HG02943 (cell line): ENCODE results near the gene ZNF423.

ENCODE experiments used
- ATAC-seq: cut with Tn5 transposase; IDR thresholded peaks from one replicate; pipeline ENCODE4 v1.9.1; 2021; ENCODE audit warnings: mild to moderate bottlenecking, low read depth, moderate library complexity; ENCODE audit not compliant: unreplicated experiment

ZNF423 gene

GRCh38 chr16:49528060-49528865 is 327.6 kb downstream of the ZNF423 start:
- no peak for ATAC-seq

DNA sequence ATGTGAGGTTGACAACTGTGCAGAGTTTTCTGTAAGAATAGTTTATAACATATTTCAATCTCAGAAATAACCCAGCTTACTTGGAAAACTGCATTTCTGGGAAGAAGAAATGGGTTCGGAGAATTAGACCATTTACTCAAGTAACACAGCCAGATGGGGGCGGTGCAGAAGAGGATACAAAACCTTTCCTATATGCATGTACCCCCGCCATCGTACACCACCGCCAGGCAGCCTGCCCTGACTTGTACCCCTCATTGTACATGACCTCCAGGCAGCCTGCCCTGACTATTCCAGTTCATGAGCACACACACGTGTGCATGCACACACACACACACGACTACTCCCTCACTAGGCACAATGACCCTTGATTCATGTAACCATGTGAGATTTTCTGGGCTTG is 328.3 kb downstream of the ZNF423 start:
- ATAC-seq = no peak

GRCh38 chr16:49526860-49527365 is 329.0 kb downstream of the ZNF423 start:
- no peak for ATAC-seq

GRCh38 chr16:49524947-49525315 is 331.0 kb downstream of the ZNF423 start:
- ATAC-seq = no peak

- no peak for ATAC-seq
Observed at GRCh38 chr16:49524216-49524946, 331.5 kb downstream of the ZNF423 start.

DNA sequence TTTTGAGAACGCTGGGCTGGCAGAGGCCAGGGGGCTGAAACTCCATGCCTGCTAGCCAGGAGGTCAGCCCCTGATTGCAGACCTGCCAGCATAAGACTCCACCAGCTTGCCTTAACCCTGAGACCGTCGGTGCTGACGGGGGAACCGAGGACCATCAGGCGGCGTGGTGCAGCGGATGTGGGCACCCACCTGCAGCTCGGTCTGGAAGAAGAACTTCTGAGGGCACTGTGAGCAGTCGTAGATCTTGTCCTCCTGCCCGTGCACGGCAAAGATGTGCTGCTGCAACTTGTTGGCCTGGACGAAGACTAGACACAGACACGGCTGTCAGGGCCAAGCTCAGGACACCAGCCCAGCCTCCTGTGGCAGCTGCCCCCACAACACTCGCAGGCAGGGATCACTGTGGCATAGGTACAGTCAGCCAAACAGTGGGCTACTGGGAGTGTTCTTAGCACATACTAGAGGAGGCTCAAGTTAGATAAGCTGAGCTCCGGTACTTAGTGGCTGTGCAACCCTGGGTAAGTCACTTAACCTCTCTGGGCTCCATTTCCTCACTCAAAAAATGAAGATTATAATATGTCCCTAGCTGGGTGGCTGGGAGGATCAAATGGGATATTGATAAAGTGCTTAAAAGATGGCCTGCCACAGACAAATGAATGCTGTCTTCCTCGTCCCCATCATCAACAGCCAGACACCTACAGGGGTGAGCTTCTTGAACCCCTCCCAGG is 332.3 kb downstream of the ZNF423 start:
- ATAC-seq = no peak

DNA sequence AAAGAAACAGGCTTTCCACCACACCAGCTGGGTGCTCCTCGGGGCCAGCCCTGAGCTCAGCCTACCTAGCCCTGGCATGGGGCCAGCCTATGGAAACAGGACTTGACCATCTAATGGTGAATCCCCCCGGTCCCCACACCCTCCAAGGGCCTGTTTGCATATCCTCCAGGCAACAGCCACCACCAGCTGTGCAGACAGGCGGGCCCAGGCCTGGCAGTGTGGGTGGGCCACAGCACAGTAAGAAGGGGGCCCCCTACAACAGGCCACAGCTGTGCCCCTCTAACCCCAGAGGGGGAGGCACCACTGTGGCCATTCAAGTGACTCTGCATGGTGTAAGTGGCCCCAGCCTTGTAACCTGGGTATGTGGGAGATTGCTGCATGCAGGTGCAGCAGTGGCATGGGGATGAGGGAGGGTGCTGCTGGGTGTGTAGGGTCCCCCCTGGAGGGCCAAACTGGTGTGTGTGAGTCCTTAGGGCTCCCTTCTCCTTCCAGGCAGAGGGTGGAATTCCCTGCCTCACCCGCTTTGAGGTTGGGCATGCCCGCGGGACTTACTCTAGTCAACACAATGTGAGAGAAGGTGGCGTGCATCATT is 334.1 kb downstream of the ZNF423 start:
- ATAC-seq = no peak

GRCh38 chr16:49520492-49521038 is 335.3 kb downstream of the ZNF423 start:
- no peak for ATAC-seq

DNA sequence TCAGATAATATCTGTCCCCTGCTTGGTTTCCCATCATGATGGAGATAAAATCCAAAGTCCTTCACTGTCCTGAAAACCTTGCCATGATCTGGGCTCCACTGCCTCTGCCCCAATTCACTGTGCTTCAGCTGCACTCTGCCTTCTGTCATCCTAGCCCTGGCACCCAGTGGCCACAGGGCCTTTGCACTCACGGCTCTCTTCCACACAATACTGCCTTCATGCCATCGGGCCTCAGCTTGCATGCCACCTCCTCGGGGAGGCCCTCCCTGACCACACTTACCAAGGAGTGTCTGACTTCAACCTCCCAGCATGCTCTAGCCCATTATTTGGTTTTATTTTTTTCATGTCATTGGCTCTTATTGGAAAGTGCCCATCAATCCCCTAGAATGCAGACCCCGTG is 336.2 kb downstream of the ZNF423 start:
- ATAC-seq = no peak

DNA sequence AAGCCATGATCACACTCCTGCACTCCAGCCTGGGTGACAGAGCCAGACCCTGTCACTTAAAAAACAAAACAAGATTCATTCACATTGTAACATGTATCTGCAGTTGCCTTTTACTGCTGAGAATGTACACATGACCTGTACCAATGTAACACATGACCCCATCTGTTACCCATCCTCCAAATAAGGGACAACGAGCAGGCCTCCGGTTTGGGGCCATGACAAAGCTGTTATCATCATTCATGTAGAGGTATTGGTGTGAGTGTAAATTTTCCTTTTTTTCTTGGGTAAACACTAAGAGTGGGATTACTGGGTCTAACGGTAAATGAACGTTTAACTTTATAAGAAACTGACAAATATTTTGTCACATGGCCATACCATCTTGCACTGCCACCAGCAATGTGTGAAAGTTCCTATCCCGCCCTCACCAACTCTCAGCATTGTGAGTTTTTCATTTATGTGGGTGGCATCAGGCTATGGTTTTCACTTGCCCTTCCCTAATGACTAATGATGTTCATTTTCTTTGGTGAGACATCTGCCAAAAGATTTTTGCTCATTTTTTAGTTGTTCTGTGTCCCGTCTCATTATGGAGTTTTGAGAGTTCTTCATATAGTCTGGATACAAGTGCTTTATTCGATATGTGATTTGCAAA is 336.8 kb downstream of the ZNF423 start:
- no peak for ATAC-seq

DNA sequence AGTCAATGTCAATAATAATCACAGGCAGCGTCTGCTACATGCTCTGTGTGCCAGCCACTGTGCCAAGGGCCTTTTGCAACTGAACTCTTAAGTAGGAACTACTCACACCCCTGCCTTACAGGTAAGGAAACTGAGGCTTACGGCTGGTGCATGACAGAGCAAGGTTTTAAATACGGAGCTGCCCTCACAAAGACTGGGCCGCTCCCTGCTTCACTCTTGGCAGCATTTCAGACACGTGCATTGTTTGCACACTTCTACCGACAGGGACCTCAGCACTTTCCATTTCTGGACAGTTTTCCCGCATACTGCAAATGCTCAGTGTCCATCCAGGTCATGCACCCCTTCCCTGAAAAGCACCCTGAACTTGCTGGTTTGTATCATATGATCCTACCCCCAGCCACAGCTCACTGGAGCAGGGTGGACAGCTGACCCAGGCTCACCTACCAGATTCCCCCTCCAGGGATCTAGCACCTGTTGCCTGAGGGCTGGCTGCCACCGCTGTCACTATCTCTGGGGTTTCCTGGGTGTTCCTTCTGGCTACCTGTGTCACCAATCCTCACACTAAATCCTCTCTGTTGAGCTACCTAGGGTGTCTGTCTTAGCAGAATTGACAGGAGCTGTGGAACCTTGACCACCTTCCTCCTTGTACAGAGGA is 339.4 kb downstream of the ZNF423 start:
- ATAC-seq = no peak

DNA sequence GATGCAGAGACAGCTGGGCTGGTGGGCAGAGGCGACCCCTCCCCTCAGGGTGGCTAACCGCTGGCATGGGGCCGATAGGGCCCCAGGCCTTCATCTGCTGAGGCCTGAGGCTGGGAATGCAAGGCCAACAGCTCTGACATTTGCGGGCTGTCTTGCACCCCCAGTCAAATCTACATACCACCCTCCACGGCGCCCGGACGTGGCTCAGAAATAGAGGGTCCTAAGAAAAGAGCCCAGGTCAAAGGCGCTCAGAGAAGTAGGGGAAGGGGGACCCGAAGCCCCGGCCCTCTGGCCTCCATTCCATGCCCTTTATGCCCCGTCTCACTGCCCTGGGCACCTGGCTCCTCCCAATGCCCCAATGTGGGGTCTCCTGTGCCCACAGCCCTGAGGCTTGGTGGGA is 340.1 kb downstream of the ZNF423 start:
- ATAC-seq = no peak

DNA sequence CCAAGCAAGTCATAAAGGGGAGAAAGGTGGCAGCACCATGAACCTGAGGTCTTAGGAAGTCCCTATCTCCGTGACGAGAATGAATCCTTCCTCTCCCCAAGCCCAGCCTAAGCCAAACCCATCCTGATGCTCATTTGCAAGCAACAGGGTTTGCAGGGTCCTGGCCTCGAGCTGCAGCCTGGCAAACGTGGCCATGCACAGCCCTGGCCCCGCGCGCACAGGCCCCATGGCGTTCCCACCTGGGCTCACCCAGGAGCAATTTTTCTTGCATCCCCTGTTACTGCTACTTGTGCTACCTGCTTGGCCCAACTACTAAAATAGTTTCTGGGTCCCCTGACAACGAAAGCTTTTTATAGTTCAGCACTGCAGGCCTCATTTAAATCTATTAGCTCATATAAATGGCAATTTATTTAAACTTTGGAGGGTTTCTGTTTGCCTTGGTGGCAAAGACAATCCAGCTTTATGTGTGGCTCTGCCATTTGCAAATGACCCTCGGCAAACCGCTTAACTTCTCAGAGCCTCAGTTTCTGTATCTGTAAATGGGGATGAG is 340.8 kb downstream of the ZNF423 start:
- no peak for ATAC-seq

- no peak for ATAC-seq
Observed at GRCh38 chr16:49514073-49514980, 341.6 kb downstream of the ZNF423 start.

DNA sequence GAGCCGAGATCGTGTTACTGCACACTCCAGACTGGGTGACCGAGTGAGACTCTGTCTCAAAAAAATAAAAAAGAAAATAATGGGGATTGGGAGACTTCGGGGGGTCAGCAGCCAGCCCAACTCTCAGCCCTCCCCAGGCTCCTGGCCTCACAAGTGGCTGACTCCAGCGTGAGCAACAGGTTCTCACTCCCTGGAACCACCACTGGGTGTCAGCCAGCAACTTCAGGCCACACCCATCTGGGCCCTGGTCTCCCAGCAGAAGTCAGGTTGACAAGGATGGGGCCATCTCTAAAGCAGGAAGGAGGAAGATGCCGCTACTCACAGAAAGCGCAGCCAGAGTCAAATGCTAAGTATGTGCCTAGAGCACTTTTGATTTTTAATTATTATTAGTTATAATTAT is 342.9 kb downstream of the ZNF423 start:
- no peak for ATAC-seq

GRCh38 chr16:49510654-49511305 is 345.1 kb downstream of the ZNF423 start:
- ATAC-seq = no peak

DNA sequence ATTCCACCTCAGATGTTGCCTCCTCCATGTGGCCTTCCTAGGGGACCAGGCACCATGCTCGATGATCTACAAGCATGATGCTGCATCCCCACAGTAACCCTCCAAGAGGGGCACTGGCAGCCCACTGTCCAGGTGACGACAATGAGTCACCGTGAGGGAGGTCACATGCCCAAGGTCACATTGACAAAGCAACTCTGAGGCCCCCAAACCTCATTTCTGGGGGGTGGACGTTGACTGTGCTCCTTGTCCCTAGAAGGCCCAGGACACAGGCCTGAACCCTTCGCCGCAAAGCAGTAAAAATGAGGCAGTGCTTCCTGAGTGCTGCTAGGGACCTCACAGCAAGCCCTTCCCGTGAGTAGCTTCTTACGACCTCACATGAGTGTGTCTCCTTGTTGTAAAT is 345.8 kb downstream of the ZNF423 start:
- ATAC-seq = no peak
